HEK293 (cell line): ENCODE results near the gene CIZ1.

ENCODE experiments used
- CTCF ChIA-PET: fragments of 350-600 bp; formaldehyde crosslinking; extraction: SDS; loops from one replicate; lab custom pipeline; 2021; ENCODE audit warnings: antibody characterized with exemption; lab: Yijun Ruan, JAX
- POLR2A ChIA-PET: fragments of 300-600 bp; formaldehyde crosslinking; extraction: SDS; loops from one replicate; lab custom pipeline; 2020; ENCODE audit warnings: antibody characterized with exemption, inconsistent platforms; lab: Yijun Ruan, JAX
- H3K27ac ChIP-seq: fragments of 200-500 bp; sonication (Bioruptor generic); 2 replicates; pipeline ENCODE4 v1.5.1; 2014; ENCODE audit warnings: low read depth, low read length, control low read depth, inconsistent platforms; ENCODE audit errors: extremely low read depth
- H3K36me3 ChIP-seq, 2 experiments: fragments of 200-500 bp in 1 of 2; sonication (Bioruptor generic) in 1 of 2; 1 replicate in 1 of 2; 2 replicates in 1 of 2; pipeline ENCODE4 v1.5.1; 2014 to 2017; ENCODE audit warnings: inconsistent platforms in 2 of 2, low read length in 2 of 2; ENCODE audit not compliant: control insufficient read depth in 2 of 2, insufficient read depth in 1 of 2
- H3K4me1 ChIP-seq: fragments of 200-500 bp; sonication (Bioruptor generic); 2 replicates; pipeline ENCODE4 v1.5.1; 2014; ENCODE audit warnings: mild to moderate bottlenecking, low read length, inconsistent platforms; ENCODE audit not compliant: control insufficient read depth, insufficient read depth
- H3K4me3 ChIP-seq: 2 replicates; pipeline ENCODE4 v1.5.1; 2011; ENCODE audit warnings: low read depth, mild to moderate bottlenecking, control low read depth, low read length, moderate library complexity
- H3K9me3 ChIP-seq: fragments of 200-500 bp; sonication (Bioruptor generic); 2 replicates; pipeline ENCODE4 v1.5.1; 2014; ENCODE audit warnings: low read depth, low read length, inconsistent platforms; ENCODE audit not compliant: control insufficient read depth, insufficient read depth
- HOXD13 ChIP-seq: sonication (generic); formaldehyde crosslinking; IDR thresholded peaks from 2 replicates; pipeline ENCODE4 v1.8.0; 2022; ENCODE audit warnings: missing genetic modification reagents, borderline replicate concordance
- KLF8 ChIP-seq: fragments of 450-650 bp; formaldehyde crosslinking; IDR thresholded peaks from 2 replicates; pipeline ENCODE4 v1.5.1; 2016; ENCODE audit warnings: missing biosample characterization, missing genetic modification characterization
- SP7 ChIP-seq: fragments of 450-650 bp; formaldehyde crosslinking; IDR thresholded peaks from 2 replicates; pipeline ENCODE4 v1.5.1; 2016; ENCODE audit warnings: missing biosample characterization, missing genetic modification characterization
- ZBTB20 ChIP-seq: fragments of 450-650 bp; formaldehyde crosslinking; IDR thresholded peaks from 2 replicates; pipeline ENCODE4 v1.5.1; 2016; ENCODE audit warnings: missing biosample characterization, missing genetic modification characterization
- ZNF157 ChIP-seq: fragments of 450-650 bp; formaldehyde crosslinking; IDR thresholded peaks from 2 replicates; pipeline ENCODE4 v1.5.1; 2016; ENCODE audit warnings: missing biosample characterization, missing genetic modification characterization
- ZNF2 ChIP-seq: fragments of 450-650 bp; formaldehyde crosslinking; IDR thresholded peaks from 2 replicates; pipeline ENCODE4 v1.5.1; 2016; ENCODE audit warnings: missing biosample characterization, missing genetic modification characterization
- ZNF529 ChIP-seq: fragments of 450-650 bp; formaldehyde crosslinking; IDR thresholded peaks from 2 replicates; pipeline ENCODE4 v1.5.1; 2017; ENCODE audit warnings: missing genetic modification characterization, missing biosample characterization; ENCODE audit not compliant: insufficient replicate concordance
- ZNF654 ChIP-seq: fragments of 450-650 bp; formaldehyde crosslinking; IDR thresholded peaks from 2 replicates; pipeline ENCODE4 v1.5.1; 2016; ENCODE audit warnings: low read depth, missing biosample characterization, missing genetic modification characterization
- ZNF785 ChIP-seq: fragments of 450-650 bp; formaldehyde crosslinking; IDR thresholded peaks from 2 replicates; pipeline ENCODE4 v1.5.1; 2016; ENCODE audit warnings: missing biosample characterization, missing genetic modification characterization
- TF ChIP-seq, protein P1 (sequence below): fragments of 450-650 bp; formaldehyde crosslinking; conservative IDR thresholded peaks from 2 replicates; pipeline ENCODE4 v1.5.1; 2016; ENCODE audit warnings: low read depth, missing biosample characterization, missing genetic modification characterization
- TF ChIP-seq, protein P2 (sequence below): fragments of 450-650 bp; formaldehyde crosslinking; IDR thresholded peaks from 2 replicates; pipeline ENCODE4 v1.5.1; 2016; ENCODE audit warnings: missing biosample characterization, missing genetic modification characterization
- TF ChIP-seq, protein P3 (sequence below): fragments of 450-650 bp; IDR thresholded peaks from 2 replicates; pipeline ENCODE4 v1.5.1; 2018; ENCODE audit warnings: missing biosample characterization, mild to moderate bottlenecking, missing genetic modification characterization
- TF ChIP-seq, protein P4 (sequence below): fragments of 450-650 bp; formaldehyde crosslinking; IDR thresholded peaks from 2 replicates; pipeline ENCODE4 v1.5.1; 2016; ENCODE audit warnings: missing biosample characterization, missing genetic modification characterization
- TF ChIP-seq, protein P5 (sequence below): fragments of 450-650 bp; formaldehyde crosslinking; IDR thresholded peaks from 2 replicates; pipeline ENCODE4 v1.5.1; 2016; ENCODE audit warnings: missing biosample characterization, missing genetic modification characterization
- TF ChIP-seq, protein P6 (sequence below): fragments of 450-650 bp; formaldehyde crosslinking; optimal IDR thresholded peaks from 2 replicates; pipeline ENCODE3; 2016; ENCODE audit warnings: missing biosample characterization, mild to moderate bottlenecking, missing genetic modification characterization
- TF ChIP-seq, protein P7 (sequence below): fragments of 450-650 bp; formaldehyde crosslinking; IDR thresholded peaks from 2 replicates; pipeline ENCODE4 v1.5.1; 2016; ENCODE audit warnings: missing biosample characterization, missing genetic modification characterization

Gene CIZ1

DNA sequence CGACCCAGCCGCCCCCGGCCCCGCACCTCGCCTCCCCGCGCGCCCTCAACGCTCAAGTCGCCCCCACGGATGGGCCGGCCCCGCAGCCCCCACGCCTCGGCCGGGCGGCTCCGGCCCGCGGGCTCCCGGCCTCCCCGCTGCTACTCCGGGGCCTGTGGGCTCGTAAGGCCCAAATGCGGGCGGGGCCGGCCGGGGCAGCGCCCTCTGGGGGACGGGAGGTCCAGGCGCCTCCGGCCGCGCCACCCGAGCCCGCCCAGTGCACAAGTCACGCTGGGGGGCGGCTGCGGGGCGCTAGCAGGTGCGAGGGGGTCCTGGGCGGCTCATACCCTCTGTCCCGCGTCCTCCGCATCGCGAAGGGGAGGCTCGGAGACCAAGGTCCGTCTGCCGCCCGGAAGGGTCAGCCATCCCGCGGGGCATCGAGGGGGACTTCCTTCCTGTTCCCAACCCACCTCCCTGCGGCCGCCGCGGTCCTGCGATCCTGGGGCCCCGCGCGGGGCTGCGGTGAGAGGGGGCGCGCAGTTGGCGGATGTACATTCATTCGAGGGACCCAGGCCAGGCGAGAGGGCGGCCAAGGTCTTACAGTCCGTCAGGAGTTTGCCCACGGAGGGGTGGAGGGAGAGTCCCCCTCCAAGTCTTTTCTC is at the start of gene CIZ1 (continued):
- TF ChIP-seq, protein P1, sequence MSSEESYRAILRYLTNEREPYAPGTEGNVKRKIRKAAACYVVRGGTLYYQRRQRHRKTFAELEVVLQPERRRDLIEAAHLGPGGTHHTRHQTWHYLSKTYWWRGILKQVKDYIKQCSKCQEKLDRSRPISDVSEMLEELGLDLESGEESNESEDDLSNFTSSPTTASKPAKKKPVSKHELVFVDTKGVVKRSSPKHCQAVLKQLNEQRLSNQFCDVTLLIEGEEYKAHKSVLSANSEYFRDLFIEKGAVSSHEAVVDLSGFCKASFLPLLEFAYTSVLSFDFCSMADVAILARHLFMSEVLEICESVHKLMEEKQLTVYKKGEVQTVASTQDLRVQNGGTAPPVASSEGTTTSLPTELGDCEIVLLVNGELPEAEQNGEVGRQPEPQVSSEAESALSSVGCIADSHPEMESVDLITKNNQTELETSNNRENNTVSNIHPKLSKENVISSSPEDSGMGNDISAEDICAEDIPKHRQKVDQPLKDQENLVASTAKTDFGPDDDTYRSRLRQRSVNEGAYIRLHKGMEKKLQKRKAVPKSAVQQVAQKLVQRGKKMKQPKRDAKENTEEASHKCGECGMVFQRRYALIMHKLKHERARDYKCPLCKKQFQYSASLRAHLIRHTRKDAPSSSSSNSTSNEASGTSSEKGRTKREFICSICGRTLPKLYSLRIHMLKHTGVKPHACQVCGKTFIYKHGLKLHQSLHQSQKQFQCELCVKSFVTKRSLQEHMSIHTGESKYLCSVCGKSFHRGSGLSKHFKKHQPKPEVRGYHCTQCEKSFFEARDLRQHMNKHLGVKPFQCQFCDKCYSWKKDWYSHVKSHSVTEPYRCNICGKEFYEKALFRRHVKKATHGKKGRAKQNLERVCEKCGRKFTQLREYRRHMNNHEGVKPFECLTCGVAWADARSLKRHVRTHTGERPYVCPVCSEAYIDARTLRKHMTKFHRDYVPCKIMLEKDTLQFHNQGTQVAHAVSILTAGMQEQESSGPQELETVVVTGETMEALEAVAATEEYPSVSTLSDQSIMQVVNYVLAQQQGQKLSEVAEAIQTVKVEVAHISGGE (tag by site-specific recombination), result peak; percentile 87
- TF ChIP-seq ZBTB20 (tag by site-specific recombination) (peak; percentile 91), SP7 (tag by site-specific recombination) (peak; percentile 58), HOXD13 (no peak), ZNF654 (no peak)
- TF ChIP-seq, protein P2, sequence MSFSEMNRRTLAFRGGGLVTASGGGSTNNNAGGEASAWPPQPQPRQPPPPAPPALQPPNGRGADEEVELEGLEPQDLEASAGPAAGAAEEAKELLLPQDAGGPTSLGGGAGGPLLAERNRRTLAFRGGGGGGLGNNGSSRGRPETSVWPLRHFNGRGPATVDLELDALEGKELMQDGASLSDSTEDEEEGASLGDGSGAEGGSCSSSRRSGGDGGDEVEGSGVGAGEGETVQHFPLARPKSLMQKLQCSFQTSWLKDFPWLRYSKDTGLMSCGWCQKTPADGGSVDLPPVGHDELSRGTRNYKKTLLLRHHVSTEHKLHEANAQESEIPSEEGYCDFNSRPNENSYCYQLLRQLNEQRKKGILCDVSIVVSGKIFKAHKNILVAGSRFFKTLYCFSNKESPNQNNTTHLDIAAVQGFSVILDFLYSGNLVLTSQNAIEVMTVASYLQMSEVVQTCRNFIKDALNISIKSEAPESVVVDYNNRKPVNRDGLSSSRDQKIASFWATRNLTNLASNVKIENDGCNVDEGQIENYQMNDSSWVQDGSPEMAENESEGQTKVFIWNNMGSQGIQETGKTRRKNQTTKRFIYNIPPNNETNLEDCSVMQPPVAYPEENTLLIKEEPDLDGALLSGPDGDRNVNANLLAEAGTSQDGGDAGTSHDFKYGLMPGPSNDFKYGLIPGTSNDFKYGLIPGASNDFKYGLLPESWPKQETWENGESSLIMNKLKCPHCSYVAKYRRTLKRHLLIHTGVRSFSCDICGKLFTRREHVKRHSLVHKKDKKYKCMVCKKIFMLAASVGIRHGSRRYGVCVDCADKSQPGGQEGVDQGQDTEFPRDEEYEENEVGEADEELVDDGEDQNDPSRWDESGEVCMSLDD (tag by site-specific recombination), result peak; percentile 79; the same call in 1 of the 2 replicates
- TF ChIP-seq, protein P3, sequence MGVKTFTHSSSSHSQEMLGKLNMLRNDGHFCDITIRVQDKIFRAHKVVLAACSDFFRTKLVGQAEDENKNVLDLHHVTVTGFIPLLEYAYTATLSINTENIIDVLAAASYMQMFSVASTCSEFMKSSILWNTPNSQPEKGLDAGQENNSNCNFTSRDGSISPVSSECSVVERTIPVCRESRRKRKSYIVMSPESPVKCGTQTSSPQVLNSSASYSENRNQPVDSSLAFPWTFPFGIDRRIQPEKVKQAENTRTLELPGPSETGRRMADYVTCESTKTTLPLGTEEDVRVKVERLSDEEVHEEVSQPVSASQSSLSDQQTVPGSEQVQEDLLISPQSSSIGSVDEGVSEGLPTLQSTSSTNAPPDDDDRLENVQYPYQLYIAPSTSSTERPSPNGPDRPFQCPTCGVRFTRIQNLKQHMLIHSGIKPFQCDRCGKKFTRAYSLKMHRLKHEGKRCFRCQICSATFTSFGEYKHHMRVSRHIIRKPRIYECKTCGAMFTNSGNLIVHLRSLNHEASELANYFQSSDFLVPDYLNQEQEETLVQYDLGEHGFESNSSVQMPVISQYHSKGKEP (tag by site-specific recombination), result 0 out of 2 replicates have a peak, but pooled peaks have one; percentile 39
- TF ChIP-seq, protein P4, sequence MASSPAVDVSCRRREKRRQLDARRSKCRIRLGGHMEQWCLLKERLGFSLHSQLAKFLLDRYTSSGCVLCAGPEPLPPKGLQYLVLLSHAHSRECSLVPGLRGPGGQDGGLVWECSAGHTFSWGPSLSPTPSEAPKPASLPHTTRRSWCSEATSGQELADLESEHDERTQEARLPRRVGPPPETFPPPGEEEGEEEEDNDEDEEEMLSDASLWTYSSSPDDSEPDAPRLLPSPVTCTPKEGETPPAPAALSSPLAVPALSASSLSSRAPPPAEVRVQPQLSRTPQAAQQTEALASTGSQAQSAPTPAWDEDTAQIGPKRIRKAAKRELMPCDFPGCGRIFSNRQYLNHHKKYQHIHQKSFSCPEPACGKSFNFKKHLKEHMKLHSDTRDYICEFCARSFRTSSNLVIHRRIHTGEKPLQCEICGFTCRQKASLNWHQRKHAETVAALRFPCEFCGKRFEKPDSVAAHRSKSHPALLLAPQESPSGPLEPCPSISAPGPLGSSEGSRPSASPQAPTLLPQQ, result peak; percentile 69; the same call in 1 of the 2 replicates
- TF ChIP-seq, protein P5, sequence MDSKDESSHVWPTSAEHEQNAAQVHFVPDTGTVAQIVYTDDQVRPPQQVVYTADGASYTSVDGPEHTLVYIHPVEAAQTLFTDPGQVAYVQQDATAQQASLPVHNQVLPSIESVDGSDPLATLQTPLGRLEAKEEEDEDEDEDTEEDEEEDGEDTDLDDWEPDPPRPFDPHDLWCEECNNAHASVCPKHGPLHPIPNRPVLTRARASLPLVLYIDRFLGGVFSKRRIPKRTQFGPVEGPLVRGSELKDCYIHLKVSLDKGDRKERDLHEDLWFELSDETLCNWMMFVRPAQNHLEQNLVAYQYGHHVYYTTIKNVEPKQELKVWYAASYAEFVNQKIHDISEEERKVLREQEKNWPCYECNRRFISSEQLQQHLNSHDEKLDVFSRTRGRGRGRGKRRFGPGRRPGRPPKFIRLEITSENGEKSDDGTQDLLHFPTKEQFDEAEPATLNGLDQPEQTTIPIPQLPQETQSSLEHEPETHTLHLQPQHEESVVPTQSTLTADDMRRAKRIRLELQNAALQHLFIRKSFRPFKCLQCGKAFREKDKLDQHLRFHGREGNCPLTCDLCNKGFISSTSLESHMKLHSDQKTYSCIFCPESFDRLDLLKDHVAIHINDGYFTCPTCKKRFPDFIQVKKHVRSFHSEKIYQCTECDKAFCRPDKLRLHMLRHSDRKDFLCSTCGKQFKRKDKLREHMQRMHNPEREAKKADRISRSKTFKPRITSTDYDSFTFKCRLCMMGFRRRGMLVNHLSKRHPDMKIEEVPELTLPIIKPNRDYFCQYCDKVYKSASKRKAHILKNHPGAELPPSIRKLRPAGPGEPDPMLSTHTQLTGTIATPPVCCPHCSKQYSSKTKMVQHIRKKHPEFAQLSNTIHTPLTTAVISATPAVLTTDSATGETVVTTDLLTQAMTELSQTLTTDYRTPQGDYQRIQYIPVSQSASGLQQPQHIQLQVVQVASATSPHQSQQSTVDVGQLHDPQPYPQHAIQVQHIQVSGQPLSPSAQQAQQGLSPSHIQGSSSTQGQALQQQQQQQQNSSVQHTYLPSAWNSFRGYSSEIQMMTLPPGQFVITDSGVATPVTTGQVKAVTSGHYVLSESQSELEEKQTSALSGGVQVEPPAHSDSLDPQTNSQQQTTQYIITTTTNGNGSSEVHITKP (tag by site-specific recombination), result peak; percentile 100
- TF ChIP-seq, all 188 proteins: peak for 42

DNA sequence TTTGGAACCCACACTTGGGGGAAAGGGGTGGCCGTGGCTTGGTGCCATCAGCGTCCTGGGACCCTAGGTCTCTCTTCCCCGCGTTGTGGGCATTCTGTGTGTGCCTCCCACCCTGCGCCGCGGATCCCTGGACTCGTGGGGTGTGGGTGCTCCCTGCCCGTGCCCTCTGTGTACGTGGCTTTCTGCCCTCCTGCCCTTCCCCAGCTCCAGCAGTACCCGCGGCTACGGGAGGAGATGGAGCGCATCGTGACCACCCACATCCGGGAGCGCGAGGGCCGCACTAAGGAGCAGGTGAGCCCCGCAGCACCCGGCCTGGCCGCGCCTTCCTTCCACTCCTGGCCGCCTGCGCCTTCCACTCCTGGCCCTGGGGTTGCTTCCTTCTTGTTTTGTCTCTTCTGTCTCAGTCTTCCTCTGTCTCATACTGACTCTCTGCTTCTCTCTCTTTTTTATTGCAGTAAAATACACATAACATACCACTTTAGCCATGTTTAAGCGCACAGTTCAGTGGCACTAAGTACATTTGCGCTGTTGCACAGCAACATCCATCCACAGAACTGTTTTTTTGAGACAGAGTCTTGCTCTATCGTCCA is 42.5 kb upstream of the CIZ1 start:
- no peak overlapping the region for H3K4me3 ChIP-seq
- POLR2A ChIA-PET, result no interaction called here
- H3K9me3 ChIP-seq, result no peaks in the 10 kb centered on the region
- CTCF ChIA-PET, result interaction anchor here (0.6 to 1.3 kb wide), 3 partner anchors 9 to 83 kb away, joined by 3 to 4 read pairs (median 3); no protein-coding TSS in a partner anchor
- peaks cover 0 to 3% of the 10 kb centered on the region in 2 experiments; a peak in 2 of 3 replicates for H3K36me3 ChIP-seq
- no peak overlapping the region for H3K27ac ChIP-seq
- H3K4me1 ChIP-seq, result no peaks in the 10 kb centered on the region
- TF ChIP-seq, protein P3 (tag by site-specific recombination), result no peak
- TF ChIP-seq ZNF2 (tag by site-specific recombination) (no peak), ZNF529 (tag by site-specific recombination) (no peak), KLF8 (tag by site-specific recombination) (no peak), ZNF157 (tag by site-specific recombination) (no peak), ZNF785 (tag by site-specific recombination) (no peak)
- TF ChIP-seq, protein P6, sequence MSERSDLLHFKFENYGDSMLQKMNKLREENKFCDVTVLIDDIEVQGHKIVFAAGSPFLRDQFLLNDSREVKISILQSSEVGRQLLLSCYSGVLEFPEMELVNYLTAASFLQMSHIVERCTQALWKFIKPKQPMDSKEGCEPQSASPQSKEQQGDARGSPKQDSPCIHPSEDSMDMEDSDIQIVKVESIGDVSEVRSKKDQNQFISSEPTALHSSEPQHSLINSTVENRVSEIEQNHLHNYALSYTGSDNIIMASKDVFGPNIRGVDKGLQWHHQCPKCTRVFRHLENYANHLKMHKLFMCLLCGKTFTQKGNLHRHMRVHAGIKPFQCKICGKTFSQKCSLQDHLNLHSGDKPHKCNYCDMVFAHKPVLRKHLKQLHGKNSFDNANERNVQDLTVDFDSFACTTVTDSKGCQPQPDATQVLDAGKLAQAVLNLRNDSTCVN (tag by site-specific recombination), result no peak
- TF ChIP-seq, protein P7, sequence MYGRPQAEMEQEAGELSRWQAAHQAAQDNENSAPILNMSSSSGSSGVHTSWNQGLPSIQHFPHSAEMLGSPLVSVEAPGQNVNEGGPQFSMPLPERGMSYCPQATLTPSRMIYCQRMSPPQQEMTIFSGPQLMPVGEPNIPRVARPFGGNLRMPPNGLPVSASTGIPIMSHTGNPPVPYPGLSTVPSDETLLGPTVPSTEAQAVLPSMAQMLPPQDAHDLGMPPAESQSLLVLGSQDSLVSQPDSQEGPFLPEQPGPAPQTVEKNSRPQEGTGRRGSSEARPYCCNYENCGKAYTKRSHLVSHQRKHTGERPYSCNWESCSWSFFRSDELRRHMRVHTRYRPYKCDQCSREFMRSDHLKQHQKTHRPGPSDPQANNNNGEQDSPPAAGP (tag by site-specific recombination), result no peak
